ES-I3 (cell line): ENCODE results near the gene SRPK2.
"Not testable (repeated sequence)": the region's sequence is repeated elsewhere in the genome, so short reads cannot be mapped to it uniquely, and the experiment has no call there.

Experiments
- H3K36me3 ChIP-seq: 2 replicates; pipeline ENCODE4 v1.6.1; 2013; ENCODE audit warnings: mild to moderate bottlenecking, low read length, control low read depth, moderate library complexity; ENCODE audit not compliant: insufficient read depth
- H3K4me1 ChIP-seq: 2 replicates; pipeline ENCODE4 v1.6.1; 2013; ENCODE audit warnings: mild to moderate bottlenecking, control low read depth, low read length; ENCODE audit not compliant: insufficient read depth
- H3K9ac ChIP-seq: 2 replicates; pipeline ENCODE4 v1.6.1; 2013; ENCODE audit warnings: low read depth, mild to moderate bottlenecking, low read length, moderate library complexity
- H3K9me3 ChIP-seq: 2 replicates; pipeline ENCODE4 v1.6.1; 2013; ENCODE audit warnings: mild to moderate bottlenecking, low read length, moderate library complexity; ENCODE audit not compliant: control insufficient read depth, insufficient read depth

Gene SRPK2

DNA sequence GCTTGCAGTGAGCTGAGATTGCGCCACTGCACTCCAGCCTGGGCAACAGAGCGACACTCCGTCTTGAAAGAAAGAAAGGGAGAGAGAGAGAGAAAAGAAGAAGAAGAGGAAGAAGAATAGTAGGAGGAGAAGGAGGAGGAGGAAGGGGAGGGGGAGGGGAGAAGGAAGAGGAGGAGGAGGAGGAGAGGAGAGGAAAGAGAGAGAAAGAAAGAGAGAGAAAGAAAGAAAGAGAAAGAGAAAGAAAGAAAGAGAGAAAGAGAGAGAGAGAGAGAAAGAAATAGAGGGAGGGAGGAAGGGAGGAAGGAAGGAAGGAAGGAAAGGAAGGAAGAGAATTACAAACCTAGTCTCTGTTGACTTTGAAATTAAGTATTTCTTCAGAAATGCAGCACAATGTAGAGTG lies 7.8 kb upstream of the SRPK2 start:
- 0 out of 2 replicates have a peak, but pooled peaks cover 3% of the 10 kb centered on the region for H3K9me3 ChIP-seq
- no peaks in the 10 kb centered on the region for H3K4me1 ChIP-seq
- no peaks in the 10 kb centered on the region for H3K36me3 ChIP-seq
- no peak overlapping the region for H3K9ac ChIP-seq

DNA sequence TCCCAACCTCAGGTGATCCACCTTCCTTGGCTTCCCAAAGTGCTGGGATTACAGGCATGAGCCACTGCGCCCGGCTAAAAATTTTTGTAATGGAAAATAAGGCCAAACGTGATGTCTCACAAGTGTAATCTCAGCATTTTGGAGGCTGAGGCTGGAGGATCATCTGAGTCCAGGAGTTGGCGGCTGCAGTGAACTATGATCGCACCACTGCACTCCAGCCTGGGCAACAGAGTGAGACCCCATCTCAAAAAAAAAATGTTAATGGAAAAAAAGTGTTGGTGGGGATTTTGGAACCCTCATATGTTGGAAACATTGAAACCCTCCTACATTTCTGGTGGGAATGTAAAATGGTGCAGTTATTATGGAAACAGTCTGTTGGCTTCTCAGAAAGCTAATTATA lies 2.7 kb upstream of the SRPK2 start:
- 0 out of 2 replicates have a peak, but pooled peaks cover 3% of the 10 kb centered on the region for H3K9me3 ChIP-seq
- no peak overlapping the region for H3K9ac ChIP-seq
- no peaks in the 10 kb centered on the region for H3K36me3 ChIP-seq
- no peaks in the 10 kb centered on the region for H3K4me1 ChIP-seq

DNA sequence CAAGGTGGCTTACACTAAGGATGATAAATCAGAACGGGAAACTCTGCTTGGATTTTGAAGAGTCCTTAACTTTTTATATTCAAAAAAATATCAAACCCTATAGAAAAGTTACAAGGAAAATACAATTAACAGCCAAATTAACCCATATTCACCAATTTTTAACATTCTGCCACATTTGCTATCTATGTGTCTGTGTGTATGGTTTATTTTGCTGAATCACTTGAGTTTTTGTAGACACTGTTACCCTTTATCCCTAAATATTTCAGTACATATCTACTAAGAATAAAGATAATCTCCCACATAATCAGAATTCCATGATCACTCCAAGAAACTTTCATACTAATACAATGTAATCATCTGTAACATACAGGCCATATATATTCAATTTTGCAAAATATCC lies 1.2 kb upstream of the SRPK2 start:
- Histone ChIP-seq H3K9me3 (0 out of 2 replicates have a peak, but pooled peaks cover 3% of the 10 kb centered on the region), H3K36me3 (peaks cover 6% of the 10 kb centered on the region; the same call in 1 of the 2 replicates), H3K9ac (no peak overlapping the region), H3K4me1 (no peaks in the 10 kb centered on the region)

DNA sequence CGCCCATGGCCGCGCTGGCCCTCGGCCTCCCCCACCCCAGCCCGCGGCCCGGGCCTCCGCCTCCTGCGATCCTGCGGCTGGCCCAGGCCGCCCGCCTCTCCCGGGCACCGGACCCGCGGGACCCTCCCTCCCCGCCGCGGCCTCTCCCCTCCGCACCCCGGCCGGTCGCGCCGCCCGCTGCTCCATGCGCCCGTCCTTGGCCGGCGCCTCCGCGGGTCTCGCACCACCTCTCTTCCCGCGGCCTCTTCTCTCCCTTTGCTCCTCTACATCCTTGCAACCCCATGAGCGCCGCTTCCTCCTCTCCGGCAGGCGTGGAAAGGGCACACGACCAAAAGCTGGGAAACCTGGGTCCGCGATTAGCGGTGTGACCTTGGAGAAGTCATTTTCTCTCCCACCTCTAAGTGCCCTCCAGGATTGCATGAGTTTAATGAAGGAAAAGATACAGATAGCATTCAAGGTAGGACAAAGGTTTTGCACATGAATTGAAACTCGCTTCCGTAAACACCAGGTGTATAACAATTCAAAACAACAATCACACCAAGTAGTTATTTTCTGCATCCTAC lies 448 bp upstream of the SRPK2 start:
- H3K36me3 ChIP-seq = peaks cover 6% of the 10 kb centered on the region; the same call in 1 of the 2 replicates
- H3K9ac ChIP-seq = peak overlapping the region; percentile 71; the same call in 1 of the 2 replicates
- H3K9me3 ChIP-seq = no peaks in the 10 kb centered on the region
- H3K4me1 ChIP-seq = no peaks in the 10 kb centered on the region

DNA sequence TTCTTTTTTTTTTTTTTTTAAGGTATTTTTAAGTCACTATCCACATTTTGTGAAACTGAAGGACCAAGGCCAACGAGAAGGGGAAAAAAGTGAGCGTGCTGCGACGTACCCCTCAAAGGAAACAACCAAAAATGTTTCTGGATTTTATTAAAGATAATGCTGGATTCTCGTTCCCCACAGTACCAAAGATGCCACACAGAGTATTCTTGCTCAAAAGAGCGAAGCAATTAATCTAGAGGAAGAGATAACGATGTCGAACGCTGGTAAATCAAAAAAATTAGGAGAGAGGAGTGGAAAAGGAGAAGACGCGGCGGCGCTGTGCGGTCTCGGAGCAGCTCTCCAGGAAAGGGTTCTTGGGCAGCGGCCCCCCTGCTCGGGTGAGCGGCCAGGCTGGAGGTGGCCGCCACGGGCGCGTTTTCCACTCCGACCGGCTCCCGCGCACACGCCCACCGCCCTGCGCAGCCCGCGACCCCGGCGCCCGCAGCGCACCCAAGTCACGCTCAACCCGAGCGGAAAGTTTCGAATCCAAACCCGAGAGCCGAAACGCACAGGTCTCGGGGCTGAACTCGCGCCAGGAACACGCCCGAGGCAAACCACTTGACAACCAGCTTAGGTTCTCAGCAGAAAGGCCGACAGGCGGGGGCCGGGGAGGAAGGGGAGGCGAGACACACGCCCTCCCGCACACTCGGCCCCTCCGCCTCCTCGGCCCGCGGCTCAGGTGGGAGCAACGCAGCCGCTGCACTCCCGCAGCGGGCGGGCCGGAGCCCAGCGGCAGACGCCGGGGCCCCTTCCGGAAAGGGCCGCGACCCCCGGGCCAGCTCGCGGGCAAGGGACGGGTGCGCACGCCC lies 989 bp downstream of the SRPK2 start:
- Histone ChIP-seq H3K9ac (peak overlapping the region; percentile 93), H3K36me3 (peaks cover 6% of the 10 kb centered on the region; the same call in 1 of the 2 replicates), H3K4me1 (no peaks in the 10 kb centered on the region), H3K9me3 (no peaks in the 10 kb centered on the region)

DNA sequence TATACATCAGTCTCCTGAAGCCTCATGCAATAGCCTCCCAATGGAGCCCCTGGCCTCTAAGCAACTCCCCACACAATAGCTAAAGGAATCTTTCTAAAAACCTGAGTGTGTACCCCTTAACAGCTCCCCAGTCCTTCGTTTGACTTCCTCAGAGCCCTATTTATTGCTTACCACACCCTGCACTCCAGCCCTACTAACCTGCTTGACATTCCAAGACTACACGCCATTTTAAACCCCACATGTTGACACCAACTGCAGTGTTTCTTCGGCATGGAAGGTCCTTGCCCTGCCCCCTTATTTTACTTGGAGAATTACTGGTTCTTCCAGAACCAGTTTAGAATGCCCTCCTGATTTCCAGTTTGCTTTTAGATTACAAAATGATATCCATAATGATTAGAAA lies 10.8 kb downstream of the SRPK2 start:
- no peaks in the 10 kb centered on the region for H3K36me3 ChIP-seq
- H3K9ac ChIP-seq = no peak overlapping the region
- H3K9me3 ChIP-seq = no peaks in the 10 kb centered on the region
- H3K4me1 ChIP-seq = 0 out of 2 replicates have a peak, but pooled peaks cover 8% of the 10 kb centered on the region

DNA sequence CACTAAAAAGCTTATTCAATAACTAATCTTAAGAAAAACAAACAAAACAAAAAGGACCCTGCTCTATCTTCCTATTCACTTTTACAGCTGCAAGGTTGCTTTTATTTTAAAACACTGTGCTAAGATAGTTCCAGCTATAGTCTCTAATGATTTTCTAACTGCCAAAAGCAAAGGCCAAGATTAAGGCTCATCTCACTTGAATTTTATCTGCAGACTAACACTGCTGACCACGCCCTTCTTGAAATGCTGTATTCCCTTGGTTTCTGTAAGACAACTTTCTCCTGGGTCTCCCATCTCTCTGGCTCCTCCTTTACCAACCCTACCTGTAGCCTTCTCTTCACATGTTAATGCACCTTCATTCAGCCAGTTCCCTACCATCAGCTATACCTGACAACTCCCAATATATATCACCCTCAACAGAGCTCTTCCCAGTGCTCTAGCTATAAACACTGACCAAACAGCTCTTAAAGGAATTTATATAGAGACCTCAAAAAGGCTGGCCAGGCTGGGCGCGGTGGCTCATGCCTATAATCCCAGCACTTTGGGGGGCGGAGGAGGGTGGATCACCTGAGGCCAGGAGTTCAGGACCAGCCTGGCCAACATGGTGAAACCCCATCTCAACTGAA lies 11.7 kb downstream of the SRPK2 start:
- 0 out of 2 replicates have a peak, but pooled peaks cover 8% of the 10 kb centered on the region for H3K4me1 ChIP-seq
- no peaks in the 10 kb centered on the region for H3K9me3 ChIP-seq
- H3K9ac ChIP-seq = no peak overlapping the region
- no peaks in the 10 kb centered on the region for H3K36me3 ChIP-seq

DNA sequence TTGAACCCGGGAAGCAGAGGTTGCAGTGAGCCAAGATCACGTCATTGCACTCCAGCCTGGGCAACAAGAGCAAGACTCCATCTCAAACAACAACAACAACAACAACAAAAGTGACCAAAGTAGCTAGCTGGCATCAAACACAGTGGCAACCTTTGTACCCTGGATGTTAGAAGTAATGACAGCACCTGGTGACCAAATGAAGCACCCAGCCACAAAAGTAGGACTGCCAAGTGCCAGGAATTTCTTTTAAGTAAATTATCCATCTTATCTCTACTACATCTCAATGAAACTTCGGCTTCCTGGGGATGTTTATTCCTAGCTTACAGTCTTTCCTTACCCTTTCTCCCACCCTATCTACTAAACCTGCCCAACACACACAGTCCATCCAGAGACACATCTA lies 18.8 kb downstream of the SRPK2 start:
- Histone ChIP-seq H3K9ac (no peak overlapping the region), H3K4me1 (peaks cover 1% of the 10 kb centered on the region), H3K9me3 (no peaks in the 10 kb centered on the region), H3K36me3 (no peaks in the 10 kb centered on the region)

DNA sequence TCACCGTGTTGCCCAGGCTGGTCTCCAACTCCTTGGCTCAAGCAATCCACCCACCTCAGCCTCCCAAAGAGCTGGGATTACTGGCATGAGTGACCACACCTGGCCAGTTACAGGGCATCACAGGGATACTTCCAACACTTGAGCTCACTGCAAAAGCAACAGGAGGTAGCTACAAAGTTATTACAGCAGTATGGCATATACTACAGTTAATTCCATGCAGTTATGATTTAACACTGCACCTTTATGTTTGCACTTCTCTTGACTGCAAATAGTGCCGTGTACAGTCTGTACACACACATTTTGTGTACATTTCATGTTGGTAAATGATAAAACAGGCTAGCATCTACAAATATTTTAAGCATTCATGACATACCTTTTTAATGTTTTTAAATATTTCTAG lies 21.3 kb downstream of the SRPK2 start:
- no peaks in the 10 kb centered on the region for H3K36me3 ChIP-seq
- H3K9ac ChIP-seq = no peak overlapping the region
- H3K9me3 ChIP-seq = no peaks in the 10 kb centered on the region
- peaks cover 4% of the 10 kb centered on the region for H3K4me1 ChIP-seq

DNA sequence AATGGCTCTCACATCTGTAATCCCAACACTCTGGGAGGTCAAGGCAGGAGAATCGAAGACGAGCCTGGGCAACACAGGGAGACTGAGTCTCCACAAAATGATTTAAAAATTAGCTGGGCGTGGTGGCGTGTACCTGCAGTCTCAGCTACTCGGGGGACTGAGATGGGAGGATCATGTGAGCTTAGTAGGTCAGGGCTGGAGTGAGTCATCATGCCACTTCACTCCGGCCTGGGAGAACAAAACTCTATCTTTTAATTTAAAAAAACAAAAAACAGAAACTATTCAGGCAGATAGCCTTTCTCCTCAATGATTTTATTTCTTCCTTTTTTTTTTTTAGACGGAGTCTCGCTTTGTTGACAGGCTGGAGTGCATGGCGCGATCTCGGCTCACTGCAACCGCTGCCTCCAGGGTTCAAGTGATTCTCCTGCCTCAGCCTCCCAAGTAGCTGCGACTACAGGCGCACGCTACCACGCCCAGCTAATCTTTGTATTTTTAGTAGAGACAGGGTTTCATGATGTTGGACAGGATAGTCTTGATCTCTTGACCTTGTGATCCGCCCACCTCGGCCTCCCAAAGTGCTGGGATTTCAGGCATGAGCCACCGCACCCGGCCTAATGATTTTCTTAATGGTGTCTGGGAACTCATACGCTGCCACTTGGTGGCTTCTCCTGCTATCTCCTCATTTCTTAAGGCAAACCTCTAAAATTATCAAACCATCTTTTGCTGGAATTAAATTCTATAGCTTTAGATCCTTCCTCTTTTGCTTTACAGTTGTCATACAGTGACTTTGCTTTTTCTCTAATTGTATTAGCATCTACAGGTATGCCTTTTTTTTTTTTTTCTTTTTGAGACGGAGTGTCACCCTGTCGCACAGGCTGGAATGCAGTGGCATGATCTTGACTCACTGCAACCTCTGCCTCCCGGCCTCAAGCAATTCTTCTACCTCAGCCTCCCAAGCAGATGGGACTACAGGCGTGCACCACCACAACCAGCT lies 22.9 kb downstream of the SRPK2 start:
- no peaks in the 10 kb centered on the region for H3K9me3 ChIP-seq
- peaks cover 4% of the 10 kb centered on the region for H3K4me1 ChIP-seq
- H3K9ac ChIP-seq = no peak overlapping the region
- no peaks in the 10 kb centered on the region for H3K36me3 ChIP-seq

DNA sequence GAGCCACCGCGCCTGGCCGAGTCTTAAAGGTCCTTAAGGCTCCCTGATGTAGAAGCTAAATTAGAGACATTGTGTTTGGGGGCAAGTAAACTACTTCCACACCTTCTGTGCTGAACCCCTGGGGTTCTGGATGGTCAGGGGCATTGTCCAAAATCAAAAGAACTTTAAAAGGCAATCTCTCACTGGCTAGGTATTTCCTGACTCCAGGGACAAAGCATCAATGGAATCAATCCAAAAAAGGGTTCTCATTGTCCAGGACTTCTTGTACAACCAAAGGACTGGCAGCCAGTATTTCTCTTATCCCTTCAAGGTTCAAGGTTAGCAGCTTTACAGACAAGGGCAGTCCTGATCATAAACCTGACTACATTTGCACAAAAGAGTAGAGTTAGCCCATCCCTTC lies 24.0 kb downstream of the SRPK2 start:
- H3K9me3 ChIP-seq = no peaks in the 10 kb centered on the region
- H3K9ac ChIP-seq = no peak overlapping the region
- H3K36me3 ChIP-seq = no peaks in the 10 kb centered on the region
- peaks cover 4% of the 10 kb centered on the region for H3K4me1 ChIP-seq

DNA sequence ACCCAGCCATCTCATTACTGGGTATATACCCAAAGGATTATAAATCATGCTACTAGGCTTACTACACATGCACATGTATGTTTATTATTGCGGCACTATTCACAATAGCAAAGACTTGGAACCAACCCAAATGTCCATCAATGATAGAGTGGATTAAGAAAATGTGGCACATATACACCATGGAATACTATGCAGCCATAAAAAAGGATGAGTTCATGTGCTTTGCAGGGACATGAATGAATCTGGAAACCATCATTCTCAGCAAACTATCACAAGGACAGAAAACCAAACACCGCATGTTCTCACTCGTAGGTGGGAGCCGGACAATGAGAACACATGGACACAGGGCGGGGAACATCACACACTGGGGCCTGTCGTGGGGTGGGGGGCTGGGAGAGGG lies 25.1 kb downstream of the SRPK2 start:
- not testable (repeated sequence) for H3K9me3 ChIP-seq, H3K4me1 ChIP-seq, H3K36me3 ChIP-seq, H3K9ac ChIP-seq

DNA sequence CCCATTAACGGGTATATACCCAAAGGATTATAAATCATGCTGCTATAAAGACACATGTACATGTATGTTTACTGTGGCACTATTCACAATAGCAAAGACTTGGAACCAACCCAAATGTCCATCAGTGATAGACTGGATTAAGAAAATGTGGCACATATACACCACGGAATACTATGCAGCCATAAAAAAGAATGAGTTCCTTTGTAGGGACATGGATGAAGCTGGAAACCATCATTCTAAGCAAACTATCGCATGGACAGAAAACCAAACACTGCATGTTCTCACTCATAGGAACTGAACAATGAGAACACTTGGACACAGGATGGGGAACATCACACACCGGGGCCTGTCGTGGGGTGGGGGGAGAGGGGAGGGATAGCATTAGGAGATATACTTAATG lies 26.0 kb downstream of the SRPK2 start:
- not testable (repeated sequence) for H3K4me1 ChIP-seq, H3K9me3 ChIP-seq, H3K9ac ChIP-seq, H3K36me3 ChIP-seq

DNA sequence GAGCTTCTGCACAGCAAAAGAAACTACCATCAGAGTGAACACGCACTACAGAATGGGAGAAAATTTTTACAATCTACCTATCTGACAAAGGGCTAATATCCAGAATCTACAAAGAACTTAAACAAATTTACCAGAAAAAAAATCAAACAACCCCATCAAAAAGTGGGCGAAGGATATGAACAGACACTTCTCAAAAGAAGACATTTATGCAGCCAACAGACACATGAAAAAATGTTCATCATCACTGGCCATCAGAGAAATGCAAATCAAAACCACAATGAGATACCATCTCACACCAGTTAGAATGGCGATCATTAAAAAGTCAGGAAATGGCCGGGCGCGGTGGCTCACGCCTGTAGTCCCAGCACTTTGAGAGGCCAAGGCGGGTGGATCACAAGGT lies 26.7 kb downstream of the SRPK2 start:
- H3K4me1 ChIP-seq, H3K9ac ChIP-seq, H3K36me3 ChIP-seq, H3K9me3 ChIP-seq: not testable (repeated sequence)
